ENCODE results near the gene MRPS25. TPM values are rescaled to one million over a fixed set of nuclear protein-coding genes. Genes with fewer than 3 reads are reported as not detected.

The MRPS25 gene
- total and polyA plus RNA-seq, 2 donors (not counting 3 experiments of a cell fraction or from before 2014, with no cell fraction given) = 32.5 to 68.7 TPM

- no peak for DNase-seq (ENCODE audit: low read depth, low spot score)
- Histone ChIP-seq H3K9me1 (replicated peaks; ENCODE audit: control insufficient read depth, extremely low read depth, insufficient read depth, low read length) (no peaks in the 10 kb centered on the region), H2AFZ (ENCODE audit: low read depth, low read length) (no peak overlapping the region), H4K20me1 (replicated peaks; ENCODE audit: control insufficient read depth, extremely low read depth, insufficient read depth, low read length) (no peaks in the 10 kb centered on the region), H3K27me3 (ENCODE audit: control insufficient read depth in 2 of 2, insufficient read depth in 2 of 2, low read length in 2 of 2) (no peaks in the 10 kb centered on the region), H3K9me3 (replicated peaks; ENCODE audit: control insufficient read depth, insufficient read depth, low read length) (no peaks in the 10 kb centered on the region), H3K79me2 (ENCODE audit: control insufficient read depth, insufficient read depth, low read length) (peaks cover 10% of the 10 kb centered on the region), H3K27ac (ENCODE audit: insufficient read depth, low read depth, low read length) (peak overlapping the region; percentile 31), H3K4me2 (ENCODE audit: insufficient read depth, low read length) (no peak overlapping the region), H3K9ac (replicated peaks; ENCODE audit: extremely low read depth, insufficient read depth, low read length) (no peak overlapping the region), H3K4me3 (replicated peaks in 1 of 3; ENCODE audit: insufficient read depth in 1 of 3, low read depth in 1 of 3, low read length in 3 of 3) (no peak overlapping the region), H3K36me3 (ENCODE audit: control insufficient read depth in 2 of 2, extremely low read depth in 1 of 2, insufficient read depth in 2 of 2, low read length in 2 of 2) (peaks cover 20% of the 10 kb centered on the region in 2 experiments), H3K4me1 (ENCODE audit: control insufficient read depth, extremely low read depth, insufficient read depth, low read length) (peaks cover 36% of the 10 kb centered on the region)
- FAIRE-seq = no peak
- ChIA-PET POLR2A (no interaction called here), CTCF (interaction anchor here (1.6 kb wide), 1 partner anchor 10 kb away, joined by 6 read pairs; no protein-coding TSS in a partner anchor)
- BruUV-seq (replicated peaks) = no TSS peak
- dilution Hi-C loops (cut with MboI; ENCODE audit: extremely low pct_ligation_motif_present, low sequenced_read_pairs) = no loop called here
- no peak for TF ChIP-seq MYC (IDR thresholded peaks at IDR 0.05; ENCODE audit: low read depth, low read length)
- no peak for TF ChIP-seq JUN (IDR thresholded peaks at IDR 0.05; ENCODE audit: borderline replicate concordance, insufficient read depth, insufficient read length, low read depth)
- TF ChIP-seq CTCF (IDR thresholded peaks at IDR 0.05; ENCODE audit: extremely low read depth in 1 of 2, insufficient read depth in 1 of 2, low read depth in 1 of 2, low read length in 2 of 2) = no peak
- no peak for TF ChIP-seq POLR2A (IDR thresholded peaks at IDR 0.05; ENCODE audit: low read depth, low read length)
- TF ChIP-seq FOS (IDR thresholded peaks at IDR 0.05; ENCODE audit: borderline replicate concordance, insufficient read depth, low read length) = no peak
- intact Hi-C loops (cut with micrococcal nuclease) = loop anchor here (10.0 kb wide), 1 partner anchor 237 kb away; no protein-coding TSS in a partner anchor
These were observed 23.2 kb downstream of the MRPS25 start for GRCh38 chr3:15041950-15042349.

GRCh38 chr3:15040844-15041243, 24.3 kb downstream of the MRPS25 start:
- Histone ChIP-seq H3K9me3 (replicated peaks; ENCODE audit: control insufficient read depth, insufficient read depth, low read length) (no peaks in the 10 kb centered on the region), H3K79me2 (ENCODE audit: control insufficient read depth, insufficient read depth, low read length) (peaks cover 8% of the 10 kb centered on the region), H2AFZ (ENCODE audit: low read depth, low read length) (no peak overlapping the region), H3K27me3 (ENCODE audit: control insufficient read depth in 2 of 2, insufficient read depth in 2 of 2, low read length in 2 of 2) (no peaks in the 10 kb centered on the region), H3K4me2 (ENCODE audit: insufficient read depth, low read length) (no peak overlapping the region), H3K27ac (ENCODE audit: insufficient read depth, low read depth, low read length) (no peak overlapping the region), H3K9me1 (replicated peaks; ENCODE audit: control insufficient read depth, extremely low read depth, insufficient read depth, low read length) (no peaks in the 10 kb centered on the region), H3K36me3 (ENCODE audit: control insufficient read depth in 2 of 2, extremely low read depth in 1 of 2, insufficient read depth in 2 of 2, low read length in 2 of 2) (peaks cover 13 to 21% of the 10 kb centered on the region in 2 experiments), H3K4me1 (ENCODE audit: control insufficient read depth, extremely low read depth, insufficient read depth, low read length) (peaks cover 36% of the 10 kb centered on the region), H3K9ac (replicated peaks; ENCODE audit: extremely low read depth, insufficient read depth, low read length) (no peak overlapping the region), H4K20me1 (replicated peaks; ENCODE audit: control insufficient read depth, extremely low read depth, insufficient read depth, low read length) (no peaks in the 10 kb centered on the region), H3K4me3 (replicated peaks in 1 of 3; ENCODE audit: insufficient read depth in 1 of 3, low read depth in 1 of 3, low read length in 3 of 3) (no peak overlapping the region)
- FAIRE-seq (no peak), DNase-seq (ENCODE audit: low read depth, low spot score) (no peak)
- dilution Hi-C loops (cut with MboI; ENCODE audit: extremely low pct_ligation_motif_present, low sequenced_read_pairs) (no loop called here), intact Hi-C loops (cut with micrococcal nuclease) (loop anchor here (10.0 kb wide), 1 partner anchor 236 kb away; no protein-coding TSS in a partner anchor)
- BruUV-seq (replicated peaks) = no TSS peak
- TF ChIP-seq FOS (IDR thresholded peaks at IDR 0.05; ENCODE audit: borderline replicate concordance, insufficient read depth, low read length) = no peak
- TF ChIP-seq EZH2 (IDR thresholded peaks at IDR 0.05; ENCODE audit: borderline replicate concordance, low read depth, low read length, severe bottlenecking) = no peak
- no peak for TF ChIP-seq POLR2A (IDR thresholded peaks at IDR 0.05; ENCODE audit: low read depth, low read length)
- TF ChIP-seq MAX (IDR thresholded peaks at IDR 0.05; ENCODE audit: insufficient read depth, insufficient read length) = no peak
- TF ChIP-seq GATA2 (IDR thresholded peaks at IDR 0.05; ENCODE audit: insufficient read depth, insufficient read length, low read depth, low read length) = no peak
- no peak for TF ChIP-seq CTCF (IDR thresholded peaks at IDR 0.05; ENCODE audit: extremely low read depth in 1 of 2, insufficient read depth in 1 of 2, low read depth in 1 of 2, low read length in 2 of 2)
- no peak for TF ChIP-seq POLR2AphosphoS5 (IDR thresholded peaks at IDR 0.05; ENCODE audit: insufficient read depth, low read depth, low read length)
- TF ChIP-seq MYC (IDR thresholded peaks at IDR 0.05; ENCODE audit: low read depth, low read length) = no peak
- TF ChIP-seq JUN (IDR thresholded peaks at IDR 0.05; ENCODE audit: borderline replicate concordance, insufficient read depth, insufficient read length, low read depth) = no peak
- ChIA-PET POLR2A (no interaction called here), CTCF (no interaction called here)

All from endothelial cell of umbilical vein (primary cell).